GM04503 (cell line): ENCODE data around the gene NPB.

Source experiments
- DNase-seq: peaks from one replicate; pipeline ENCODE4 v3.0.0-alpha.2; 2012; ENCODE audit warnings: low read depth

NPB gene

DNA sequence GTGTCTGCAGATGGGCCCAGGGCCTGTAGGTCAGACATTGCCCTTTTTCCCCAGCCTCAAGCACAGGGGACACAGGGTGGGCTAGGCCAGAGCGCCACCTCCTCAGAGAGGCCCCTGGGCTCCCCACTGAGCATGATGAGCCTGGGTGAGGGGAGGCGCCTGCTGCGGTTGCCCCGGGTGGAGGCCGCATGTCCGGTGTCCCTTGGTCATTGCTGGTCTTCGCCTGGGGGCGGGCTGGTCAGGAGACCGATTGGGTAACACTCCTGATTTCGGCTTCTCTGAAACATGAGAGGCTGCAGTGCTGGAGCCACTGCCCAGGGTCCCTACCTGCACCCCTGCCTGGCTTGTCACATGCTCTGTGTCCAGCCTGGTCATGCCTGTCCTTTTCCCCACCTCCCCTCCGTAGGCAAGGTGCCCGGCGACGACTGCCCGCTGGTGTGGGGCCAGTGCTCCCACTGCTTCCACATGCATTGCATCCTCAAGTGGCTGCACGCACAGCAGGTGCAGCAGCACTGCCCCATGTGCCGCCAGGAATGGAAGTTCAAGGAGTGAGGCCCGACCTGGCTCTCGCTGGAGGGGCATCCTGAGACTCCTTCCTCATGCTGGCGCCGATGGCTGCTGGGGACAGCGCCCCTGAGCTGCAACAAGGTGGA is 2.4 kb upstream of the NPB start:
- no peak for DNase-seq

GRCh38 chr17:81900181-81900820 is 1.7 kb upstream of the NPB start:
- no peak for DNase-seq

DNA sequence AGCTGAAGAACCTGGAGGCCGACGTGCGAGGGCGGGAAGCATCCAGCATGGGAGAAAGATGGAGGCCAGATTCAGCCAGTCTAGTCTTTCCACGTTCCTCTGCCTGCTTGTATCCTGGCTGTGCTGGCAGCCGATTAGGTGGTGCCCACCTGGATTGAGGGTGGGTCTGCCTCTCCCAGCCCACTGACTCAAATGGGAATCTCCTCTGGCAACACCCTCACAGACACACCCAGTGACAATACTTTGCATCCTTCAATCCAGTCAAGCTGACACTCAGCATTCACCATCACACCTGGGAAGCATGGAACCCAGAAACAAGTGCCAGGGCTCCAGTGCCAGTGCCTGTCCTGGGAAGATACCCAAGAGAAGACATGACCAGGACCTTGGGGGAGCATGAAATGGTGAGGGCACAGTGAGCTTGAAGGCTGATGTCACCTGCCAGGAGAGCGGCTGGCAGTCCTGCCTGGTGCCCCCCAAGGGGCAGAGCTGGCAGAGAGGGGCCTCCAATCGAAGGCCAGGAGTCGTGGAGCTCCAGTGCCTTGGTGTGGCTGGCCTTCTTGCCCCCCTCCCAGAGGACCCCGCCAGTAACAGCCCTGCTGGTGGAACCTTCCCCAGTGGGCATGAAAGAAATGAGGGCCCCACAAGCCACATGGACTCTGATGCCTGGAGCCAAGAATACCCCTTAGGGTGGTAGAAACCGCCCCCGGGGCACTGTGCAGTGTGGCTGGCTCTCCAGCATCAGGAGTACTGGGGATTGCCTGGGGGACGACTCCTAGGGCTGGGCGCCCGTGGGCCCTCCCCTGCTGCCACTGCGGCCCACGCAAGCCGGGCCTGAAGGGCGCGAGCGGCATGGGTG is 643 bp upstream of the NPB start:
- DNase-seq = no peak

DNA sequence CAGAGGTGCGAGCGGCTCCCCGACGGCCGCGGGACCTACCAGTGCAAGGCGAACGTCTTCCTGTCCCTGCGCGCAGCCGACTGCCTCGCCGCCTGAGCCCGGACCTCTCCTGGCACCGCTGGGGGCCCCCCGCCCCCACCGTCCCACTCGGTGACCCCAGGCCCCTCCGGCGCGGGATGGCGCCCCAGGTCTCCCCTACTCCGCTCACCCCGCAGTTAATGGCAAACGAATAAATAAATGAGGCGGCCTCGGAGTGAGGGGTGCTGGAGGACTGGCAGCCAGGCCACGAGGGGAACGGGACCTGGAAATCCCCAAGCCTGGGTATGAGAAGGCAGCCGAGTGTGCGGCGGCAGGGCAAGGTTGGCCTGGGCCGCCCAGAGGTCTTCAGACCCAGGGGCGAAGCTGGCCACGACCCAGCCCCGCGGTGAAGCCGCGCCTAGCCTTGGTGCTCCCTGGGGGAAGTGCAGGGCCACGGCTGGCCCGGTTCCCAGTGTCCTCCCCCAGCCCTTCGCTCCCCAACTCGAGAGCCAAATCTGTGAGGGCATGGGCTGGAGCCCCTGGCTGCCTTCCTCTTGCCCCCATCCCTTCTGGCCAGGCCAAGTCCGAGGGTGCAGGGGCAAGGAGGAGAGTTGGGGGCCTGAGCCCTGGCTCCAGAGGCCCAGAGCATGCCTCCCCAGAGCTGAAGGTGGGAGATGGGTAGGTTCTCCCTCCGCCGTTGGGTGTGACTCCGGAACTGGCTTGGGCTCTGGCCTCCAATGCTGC is 796 bp downstream of the NPB start:
- DNase-seq = no peak

GRCh38 chr17:81903415-81903831 is 1.4 kb downstream of the NPB start:
- no peak for DNase-seq

DNA sequence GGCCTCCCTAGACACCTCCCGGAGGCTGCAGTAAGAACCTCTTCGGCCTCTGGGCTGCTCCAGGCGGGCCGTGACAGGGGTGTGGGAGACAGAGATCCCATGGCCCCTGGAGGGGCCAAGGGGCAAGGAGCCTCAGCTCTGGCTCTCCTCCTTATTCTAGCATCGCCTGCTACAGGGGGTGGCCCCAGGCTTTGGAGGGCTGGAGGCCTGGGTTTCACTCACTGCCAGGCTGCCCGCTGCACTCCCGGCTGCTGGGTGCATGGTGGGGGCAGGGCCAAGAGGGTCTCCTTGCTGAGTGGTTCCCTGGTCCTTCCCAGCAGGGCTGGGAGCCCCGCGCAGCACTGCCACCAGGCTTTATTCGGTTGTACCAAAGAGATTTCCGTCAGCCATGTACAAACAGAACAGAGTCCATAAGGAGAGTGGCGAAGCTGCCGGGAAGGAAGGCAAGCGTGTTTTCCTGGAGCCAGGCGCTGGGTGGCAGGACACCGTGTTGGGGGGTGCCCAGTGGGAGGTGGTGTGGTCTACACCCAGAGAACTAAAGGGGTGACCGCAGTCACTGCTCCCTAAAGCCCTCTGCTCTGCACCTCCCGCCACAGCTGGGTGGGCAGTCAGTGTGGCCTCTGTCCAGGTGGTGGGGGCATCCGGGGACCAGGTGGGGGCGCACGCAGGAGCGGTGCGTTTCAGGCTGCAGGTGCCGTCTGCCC is 2.0 kb downstream of the NPB start:
- no peak for DNase-seq

GRCh38 chr17:81904600-81905423 is 2.8 kb downstream of the NPB start:
- no peak for DNase-seq

DNA sequence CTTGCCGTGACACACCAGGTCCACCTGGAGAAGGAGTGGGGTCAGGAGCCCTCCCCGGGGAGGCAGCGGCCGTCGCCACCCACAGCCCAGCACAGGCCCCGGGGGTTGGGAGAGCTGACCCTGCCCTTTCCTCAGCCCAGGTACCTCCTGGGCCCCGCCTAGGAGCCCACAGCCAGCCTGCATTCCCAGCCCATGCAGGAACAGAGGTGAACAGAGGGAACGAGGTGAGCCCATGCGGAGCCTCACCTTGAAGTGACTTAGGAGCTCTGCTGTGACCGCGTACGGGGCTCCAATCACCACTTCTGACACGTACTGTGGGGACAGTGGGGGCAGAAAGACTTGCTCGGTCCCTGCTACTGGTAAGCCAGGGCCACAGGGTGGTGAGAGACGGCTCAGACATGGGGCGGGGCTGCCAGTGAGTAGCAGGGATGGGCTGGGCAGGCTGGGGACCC is 3.4 kb downstream of the NPB start:
- no peak for DNase-seq

DNA sequence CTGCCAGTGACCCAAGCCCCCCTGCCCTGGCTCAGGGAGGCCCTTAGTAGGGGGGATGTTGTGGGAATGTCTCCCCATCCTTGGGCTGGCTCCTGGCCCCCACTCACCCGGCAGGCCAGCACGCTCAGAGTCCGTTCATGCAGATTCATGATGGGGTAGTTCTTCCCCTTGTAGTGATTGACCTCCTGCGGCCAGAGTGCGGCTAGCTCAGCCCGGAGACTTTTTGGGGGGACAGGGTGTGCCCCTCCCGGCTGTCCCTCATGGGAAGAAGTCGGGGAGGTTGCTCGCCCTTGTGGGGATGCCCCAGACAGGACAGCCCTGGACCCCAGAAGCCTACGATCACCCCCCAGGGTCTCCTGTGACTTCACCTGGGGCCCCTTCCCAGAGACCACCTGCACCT is 4.0 kb downstream of the NPB start:
- DNase-seq = no peak

GRCh38 chr17:81906476-81907218 is 4.6 kb downstream of the NPB start:
- DNase-seq = no peak

DNA sequence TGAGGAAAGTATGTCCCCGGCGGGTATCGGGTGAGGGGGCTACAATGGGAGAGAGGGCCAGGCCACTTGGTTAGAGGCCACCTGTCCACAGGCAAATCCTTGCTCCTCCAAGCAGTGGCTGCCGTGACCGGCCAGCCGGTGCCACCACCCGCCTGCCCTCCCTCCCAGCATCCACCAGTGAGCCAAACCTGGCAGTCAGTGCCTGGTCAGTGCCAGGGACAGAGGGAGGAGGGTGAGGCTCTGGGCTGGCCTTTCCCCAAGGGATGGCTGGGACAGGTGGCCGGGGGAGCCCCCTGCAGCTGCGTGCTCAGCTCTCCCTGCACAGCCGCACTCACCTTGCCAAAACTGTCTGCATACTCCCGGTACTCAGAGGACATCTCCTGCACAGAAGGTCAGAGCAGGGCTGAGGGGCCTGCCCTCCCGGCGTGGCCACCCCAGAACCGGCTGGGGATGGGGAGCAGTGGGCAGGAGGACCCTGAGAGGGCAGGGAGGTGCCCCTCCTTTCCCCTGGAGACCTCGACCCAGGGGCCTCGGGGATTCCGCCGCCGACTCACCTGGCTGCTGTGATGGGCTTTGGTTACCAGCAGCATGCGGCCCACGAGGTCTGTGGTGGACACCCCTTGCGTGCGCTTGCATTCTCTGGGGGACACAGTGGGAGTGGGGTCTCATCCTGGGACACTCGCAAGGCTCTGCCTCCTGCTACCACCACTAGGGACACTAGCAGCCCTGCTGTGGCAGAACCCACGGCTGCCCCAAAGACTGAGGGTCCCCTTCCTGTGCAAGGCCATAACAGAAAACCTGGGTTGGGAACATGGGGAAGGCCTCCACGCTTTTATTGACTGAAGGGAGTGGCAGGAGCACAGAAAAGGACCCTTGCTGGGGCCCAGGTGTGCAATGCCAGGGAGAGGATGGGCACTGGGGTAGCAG is 5.4 kb downstream of the NPB start:
- no peak for DNase-seq

GRCh38 chr17:81908793-81909192 is 6.8 kb downstream of the NPB start:
- no peak for DNase-seq

GRCh38 chr17:81909231-81909630 is 7.2 kb downstream of the NPB start:
- no peak for DNase-seq

DNA sequence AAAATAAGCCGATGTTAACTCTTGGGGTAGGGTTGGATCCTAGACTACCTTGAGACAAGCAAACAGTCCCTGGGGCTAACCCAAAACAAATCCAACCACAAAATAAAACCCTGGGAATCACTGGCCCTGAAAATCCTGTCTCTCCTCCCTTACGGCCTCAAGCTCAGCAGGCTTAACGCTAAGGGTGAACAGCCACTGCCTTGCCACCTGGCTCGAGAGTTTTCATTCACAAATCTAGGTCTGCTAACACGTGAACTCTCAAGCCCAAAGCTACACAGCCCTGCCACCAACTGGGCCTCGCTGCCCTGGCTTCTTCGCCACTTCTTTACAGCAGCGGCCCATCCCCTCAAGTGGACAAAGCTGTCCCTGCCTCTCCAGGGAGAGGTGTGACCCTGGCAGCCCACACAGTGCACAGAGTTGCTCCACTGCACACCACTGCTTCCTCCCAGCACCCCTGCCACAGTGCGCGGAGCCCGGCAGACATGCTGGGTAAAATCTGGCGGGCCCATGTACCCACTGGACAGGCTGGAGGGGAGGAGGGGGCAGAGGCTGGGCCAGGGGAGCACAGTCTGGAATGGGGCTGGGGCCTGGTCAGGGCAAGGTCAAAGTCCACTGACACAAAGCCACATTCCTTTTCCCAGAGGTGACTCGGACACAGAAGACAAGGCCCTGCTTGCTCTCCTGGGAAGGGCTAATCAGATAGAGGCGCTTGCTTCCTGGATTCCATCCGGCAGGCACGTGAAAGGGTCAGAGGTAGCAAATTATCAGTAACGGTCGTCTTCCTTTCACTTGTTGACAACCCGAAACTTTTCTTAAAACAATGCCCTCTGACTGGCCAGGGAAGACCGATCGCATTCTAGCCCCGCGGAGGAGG is 8.2 kb downstream of the NPB start:
- no peak for DNase-seq

DNA sequence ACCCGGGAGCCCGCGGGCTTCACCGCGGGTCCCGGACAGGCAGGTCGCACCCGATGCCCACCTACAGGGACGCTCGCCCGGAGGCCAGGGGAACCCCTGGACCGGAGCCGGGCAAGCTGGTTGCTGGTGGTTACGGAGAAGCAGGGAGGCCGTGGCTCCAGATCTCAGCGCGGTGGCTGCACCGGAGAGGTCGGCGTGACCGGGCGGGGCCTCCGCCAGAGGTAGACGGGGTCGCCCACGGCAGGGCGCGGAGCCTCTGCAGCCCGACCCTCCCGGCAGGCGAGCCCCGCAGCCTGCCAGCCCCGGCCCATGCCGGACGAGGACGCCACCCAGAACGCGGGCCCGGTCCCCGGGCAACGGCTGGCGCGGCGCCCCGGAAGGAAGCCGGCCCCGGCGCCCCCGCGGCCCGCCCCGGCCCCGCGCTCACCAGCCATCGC is 8.8 kb downstream of the NPB start:
- DNase-seq = no peak

DNA sequence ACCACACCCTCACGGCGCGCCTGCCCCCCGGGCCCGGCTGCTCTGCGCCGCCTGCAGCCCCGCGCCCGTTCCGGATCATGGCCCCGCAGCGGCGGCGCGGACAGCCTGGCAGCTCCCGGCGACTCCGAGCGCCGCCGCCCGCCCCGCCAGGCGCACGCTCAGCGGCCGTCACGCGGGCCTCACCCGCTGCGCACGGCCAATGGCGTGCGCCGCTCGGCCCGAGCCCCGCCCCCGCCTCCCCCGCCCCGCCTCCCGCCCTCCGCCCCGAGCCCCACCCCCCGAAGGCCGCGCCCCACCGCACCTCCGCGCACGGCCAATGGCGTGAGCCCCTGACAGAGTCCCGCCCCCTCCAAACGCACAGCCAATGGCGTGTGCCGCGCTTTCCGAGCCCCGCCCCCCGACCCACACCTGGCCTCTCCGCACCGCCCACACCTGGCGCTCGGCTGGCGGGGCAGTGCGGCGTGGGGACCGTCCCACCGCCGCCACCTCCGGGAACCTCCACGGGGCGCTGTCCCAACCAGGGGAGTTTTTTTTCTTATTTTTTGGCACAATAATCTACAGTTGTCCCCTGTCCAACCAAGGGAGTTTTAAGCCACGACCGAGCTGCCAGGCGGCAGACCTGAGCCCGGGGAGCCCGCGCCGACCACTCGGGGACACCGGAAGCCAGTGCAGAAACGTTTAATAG is 9.4 kb downstream of the NPB start, which contains the start of gene PCYT2:
TSS of gene PCYT2 (minus strand) at position 123 of the 685 bp plus-strand sequence. CDS start at position 79, 44 bp downstream.
- no peak for DNase-seq

DNA sequence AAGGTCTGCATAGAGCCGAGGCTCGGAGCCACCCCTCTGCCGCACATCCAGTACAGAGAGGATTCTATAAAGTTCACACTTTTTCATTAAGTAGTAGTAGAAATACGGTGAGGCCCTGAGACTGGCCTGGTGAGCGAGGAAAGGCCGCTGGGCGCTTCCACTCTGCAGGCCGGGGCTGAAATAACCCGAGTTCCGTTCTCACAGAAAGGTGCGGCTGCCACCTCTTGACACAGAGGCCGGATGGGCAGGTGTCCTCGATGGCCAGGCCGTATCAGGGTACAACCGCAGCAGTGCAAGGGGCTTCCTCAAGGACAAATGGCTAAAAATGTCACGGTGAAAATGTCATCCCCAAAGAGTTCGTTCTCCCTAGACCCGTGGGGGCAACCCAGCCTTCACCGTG is 9.9 kb downstream of the NPB start:
- DNase-seq = no peak
